SK-N-SH treated with all-trans-retinoic acid at 6 μM for 48 hours (cell line): ENCODE measurements around the gene POLR3A.

Experiments used
- ARNTL ChIP-seq: fragments of 450-650 bp; formaldehyde crosslinking; IDR thresholded peaks from 2 replicates; pipeline ENCODE4 v1.5.0; 2020; ENCODE audit warnings: low read depth, mild to moderate bottlenecking, moderate library complexity, borderline replicate concordance
- BACH2 ChIP-seq: fragments of 250-450 bp; sonication (Bioruptor Pico); IDR thresholded peaks from 2 replicates; pipeline ENCODE4 v1.9.0; 2021; ENCODE audit warnings: mild to moderate bottlenecking, borderline replicate concordance
- ZC3H10 ChIP-seq: fragments of 250-450 bp; sonication (Bioruptor Pico); IDR thresholded peaks from 2 replicates; pipeline ENCODE4 v1.5.1; 2021; ENCODE audit warnings: mild to moderate bottlenecking, moderate library complexity
- ZFP30 ChIP-seq: fragments of 450-650 bp; formaldehyde crosslinking; IDR thresholded peaks from 2 replicates; pipeline ENCODE4 v1.5.0; 2022; ENCODE audit warnings: mild to moderate bottlenecking, moderate library complexity
- ZNF70 ChIP-seq: fragments of 450-650 bp; formaldehyde crosslinking; IDR thresholded peaks from 2 replicates; pipeline ENCODE4 v1.5.0; 2020; ENCODE audit warnings: mild to moderate bottlenecking, moderate library complexity
- TF ChIP-seq, protein P1 (sequence below): fragments of 250-450 bp; sonication (Bioruptor Pico); IDR thresholded peaks from 2 replicates; pipeline ENCODE4 v1.5.1; 2021; ENCODE audit warnings: mild to moderate bottlenecking, moderate library complexity
- TF ChIP-seq, protein P2 (sequence below): fragments of 250-450 bp; sonication (Bioruptor Pico); IDR thresholded peaks from 2 replicates; pipeline ENCODE4 v1.8.0; 2021; ENCODE audit warnings: low read depth, mild to moderate bottlenecking, moderate library complexity, borderline replicate concordance
- TF ChIP-seq, protein P3 (sequence below): fragments of 250-450 bp; sonication (Bioruptor Pico); IDR thresholded peaks from 2 replicates; pipeline ENCODE4 v1.5.1; 2020; ENCODE audit warnings: low read depth, mild to moderate bottlenecking, moderate library complexity
- TF ChIP-seq, protein P4 (sequence below): fragments of 250-450 bp; sonication (Bioruptor Pico); IDR thresholded peaks from 2 replicates; pipeline ENCODE4 v1.8.0; 2020; ENCODE audit warnings: mild to moderate bottlenecking, moderate library complexity, borderline replicate concordance

DNA sequence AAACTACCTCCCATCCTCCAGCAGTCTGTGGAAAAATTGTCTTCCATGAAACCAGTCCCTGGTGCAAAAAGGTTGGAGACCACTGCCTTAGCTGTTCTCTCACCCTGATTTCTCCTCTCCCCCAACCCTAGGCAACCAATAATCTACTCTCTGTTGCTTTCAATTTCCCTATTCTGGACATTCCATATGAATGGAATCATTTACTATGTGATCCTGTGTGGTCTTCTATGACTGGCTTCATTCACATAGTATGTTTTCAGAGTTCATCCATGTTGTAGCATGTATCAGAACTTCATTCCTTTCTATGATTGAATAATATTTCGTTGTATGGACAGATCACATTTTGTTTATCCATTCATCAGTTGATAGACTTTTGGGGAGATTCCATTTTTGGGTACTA, 64.5 kb downstream of the POLR3A start:
- TF ChIP-seq, protein P1, sequence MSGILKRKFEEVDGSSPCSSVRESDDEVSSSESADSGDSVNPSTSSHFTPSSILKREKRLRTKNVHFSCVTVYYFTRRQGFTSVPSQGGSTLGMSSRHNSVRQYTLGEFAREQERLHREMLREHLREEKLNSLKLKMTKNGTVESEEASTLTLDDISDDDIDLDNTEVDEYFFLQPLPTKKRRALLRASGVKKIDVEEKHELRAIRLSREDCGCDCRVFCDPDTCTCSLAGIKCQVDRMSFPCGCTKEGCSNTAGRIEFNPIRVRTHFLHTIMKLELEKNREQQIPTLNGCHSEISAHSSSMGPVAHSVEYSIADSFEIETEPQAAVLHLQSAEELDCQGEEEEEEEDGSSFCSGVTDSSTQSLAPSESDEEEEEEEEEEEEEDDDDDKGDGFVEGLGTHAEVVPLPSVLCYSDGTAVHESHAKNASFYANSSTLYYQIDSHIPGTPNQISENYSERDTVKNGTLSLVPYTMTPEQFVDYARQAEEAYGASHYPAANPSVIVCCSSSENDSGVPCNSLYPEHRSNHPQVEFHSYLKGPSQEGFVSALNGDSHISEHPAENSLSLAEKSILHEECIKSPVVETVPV (CRISPR knock-in tag) = no peak
- TF ChIP-seq ZC3H10 (CRISPR knock-in tag) = no peak
- TF ChIP-seq BACH2 (CRISPR knock-in tag) = no peak
- no peak for TF ChIP-seq ZNF70
- TF ChIP-seq, protein P2, sequence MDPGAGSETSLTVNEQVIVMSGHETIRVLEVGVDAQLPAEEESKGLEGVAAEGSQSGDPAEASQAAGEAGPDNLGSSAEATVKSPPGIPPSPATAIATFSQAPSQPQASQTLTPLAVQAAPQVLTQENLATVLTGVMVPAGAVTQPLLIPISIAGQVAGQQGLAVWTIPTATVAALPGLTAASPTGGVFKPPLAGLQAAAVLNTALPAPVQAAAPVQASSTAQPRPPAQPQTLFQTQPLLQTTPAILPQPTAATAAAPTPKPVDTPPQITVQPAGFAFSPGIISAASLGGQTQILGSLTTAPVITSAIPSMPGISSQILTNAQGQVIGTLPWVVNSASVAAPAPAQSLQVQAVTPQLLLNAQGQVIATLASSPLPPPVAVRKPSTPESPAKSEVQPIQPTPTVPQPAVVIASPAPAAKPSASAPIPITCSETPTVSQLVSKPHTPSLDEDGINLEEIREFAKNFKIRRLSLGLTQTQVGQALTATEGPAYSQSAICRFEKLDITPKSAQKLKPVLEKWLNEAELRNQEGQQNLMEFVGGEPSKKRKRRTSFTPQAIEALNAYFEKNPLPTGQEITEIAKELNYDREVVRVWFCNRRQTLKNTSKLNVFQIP (CRISPR knock-in tag) = no peak
- TF ChIP-seq, protein P3, sequence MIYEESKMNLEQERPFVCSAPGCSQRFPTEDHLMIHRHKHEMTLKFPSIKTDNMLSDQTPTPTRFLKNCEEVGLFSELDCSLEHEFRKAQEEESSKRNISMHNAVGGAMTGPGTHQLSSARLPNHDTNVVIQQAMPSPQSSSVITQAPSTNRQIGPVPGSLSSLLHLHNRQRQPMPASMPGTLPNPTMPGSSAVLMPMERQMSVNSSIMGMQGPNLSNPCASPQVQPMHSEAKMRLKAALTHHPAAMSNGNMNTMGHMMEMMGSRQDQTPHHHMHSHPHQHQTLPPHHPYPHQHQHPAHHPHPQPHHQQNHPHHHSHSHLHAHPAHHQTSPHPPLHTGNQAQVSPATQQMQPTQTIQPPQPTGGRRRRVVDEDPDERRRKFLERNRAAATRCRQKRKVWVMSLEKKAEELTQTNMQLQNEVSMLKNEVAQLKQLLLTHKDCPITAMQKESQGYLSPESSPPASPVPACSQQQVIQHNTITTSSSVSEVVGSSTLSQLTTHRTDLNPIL (CRISPR knock-in tag) = no peak
- TF ChIP-seq ZFP30 (CRISPR knock-in tag) = no peak
- TF ChIP-seq, protein P4, sequence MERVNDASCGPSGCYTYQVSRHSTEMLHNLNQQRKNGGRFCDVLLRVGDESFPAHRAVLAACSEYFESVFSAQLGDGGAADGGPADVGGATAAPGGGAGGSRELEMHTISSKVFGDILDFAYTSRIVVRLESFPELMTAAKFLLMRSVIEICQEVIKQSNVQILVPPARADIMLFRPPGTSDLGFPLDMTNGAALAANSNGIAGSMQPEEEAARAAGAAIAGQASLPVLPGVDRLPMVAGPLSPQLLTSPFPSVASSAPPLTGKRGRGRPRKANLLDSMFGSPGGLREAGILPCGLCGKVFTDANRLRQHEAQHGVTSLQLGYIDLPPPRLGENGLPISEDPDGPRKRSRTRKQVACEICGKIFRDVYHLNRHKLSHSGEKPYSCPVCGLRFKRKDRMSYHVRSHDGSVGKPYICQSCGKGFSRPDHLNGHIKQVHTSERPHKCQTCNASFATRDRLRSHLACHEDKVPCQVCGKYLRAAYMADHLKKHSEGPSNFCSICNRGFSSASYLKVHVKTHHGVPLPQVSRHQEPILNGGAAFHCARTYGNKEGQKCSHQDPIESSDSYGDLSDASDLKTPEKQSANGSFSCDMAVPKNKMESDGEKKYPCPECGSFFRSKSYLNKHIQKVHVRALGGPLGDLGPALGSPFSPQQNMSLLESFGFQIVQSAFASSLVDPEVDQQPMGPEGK (CRISPR knock-in tag) = no peak
- TF ChIP-seq ARNTL (CRISPR knock-in tag) = no peak
